Neural progenitor cell (in vitro differentiated cells): Measurements from ENCODE around the gene ADARB2. TPM values are rescaled to one million over a fixed set of nuclear protein-coding genes. Genes with fewer than 3 reads are reported as not detected.

Experiments
- DNase-seq: peaks from one replicate; pipeline ENCODE4 v3.0.0-alpha.2; 2016; ENCODE audit warnings: low spot score
- H2AFZ ChIP-seq: fragments of 200-600 bp; sonication (generic); replicated peaks from 2 replicates; pipeline ENCODE4 v1.6.1; 2016; ENCODE audit warnings: antibody characterized with exemption
- H3F3A ChIP-seq: fragments of 200-600 bp; sonication (generic); 2 replicates; pipeline ENCODE4 v1.6.1; 2016; ENCODE audit warnings: antibody characterized with exemption, low read depth
- H3K27ac ChIP-seq: fragments of 200-600 bp; sonication (generic); 2 replicates; pipeline ENCODE4 v1.5.1; 2016; ENCODE audit warnings: mild to moderate bottlenecking
- H3K27me3 ChIP-seq: fragments of 200-600 bp; sonication (generic); 2 replicates; pipeline ENCODE4 v1.6.1; 2016; ENCODE audit warnings: mild to moderate bottlenecking, moderate library complexity
- H3K36me3 ChIP-seq: fragments of 200-600 bp; sonication (generic); 2 replicates; pipeline ENCODE4 v1.5.1; 2016
- H3K4me1 ChIP-seq: fragments of 200-600 bp; sonication (generic); 2 replicates; pipeline ENCODE4 v1.6.1; 2016; ENCODE audit warnings: mixed run types
- H3K4me2 ChIP-seq: fragments of 200-600 bp; sonication (generic); 2 replicates; pipeline ENCODE4 v1.6.1; 2016
- H3K4me3 ChIP-seq: fragments of 200-600 bp; sonication (generic); 2 replicates; pipeline ENCODE4 v1.5.1; 2016
- H3K79me2 ChIP-seq: fragments of 200-600 bp; sonication (generic); 2 replicates; pipeline ENCODE4 v1.6.1; 2016; ENCODE audit warnings: low read depth
- H3K9ac ChIP-seq: fragments of 200-600 bp; sonication (generic); 2 replicates; pipeline ENCODE4 v1.6.1; 2016
- H3K9me3 ChIP-seq: fragments of 200-600 bp; sonication (generic); 2 replicates; pipeline ENCODE4 v1.5.1; 2016; ENCODE audit warnings: low read depth
- H4K20me1 ChIP-seq: fragments of 200-600 bp; sonication (generic); 2 replicates; pipeline ENCODE4 v1.6.1; 2016; ENCODE audit warnings: low read depth
- H3K27ac Mint-ChIP-seq: 3 replicates; pipeline ENCODE4 v1.8.0; 2021; ENCODE audit warnings: mixed read lengths
- H3K27me3 Mint-ChIP-seq: 2 replicates; pipeline ENCODE4 v1.8.0; 2022; ENCODE audit warnings: low read depth, mild to moderate bottlenecking, inconsistent platforms, moderate library complexity, mixed read lengths; ENCODE audit not compliant: insufficient read depth
- H3K36me3 Mint-ChIP-seq: 3 replicates; pipeline ENCODE4 v1.8.0; 2021; ENCODE audit warnings: mixed read lengths
- H3K4me1 Mint-ChIP-seq: 3 replicates; pipeline ENCODE4 v1.8.0; 2021; ENCODE audit warnings: mixed read lengths
- H3K4me3 Mint-ChIP-seq: 3 replicates; pipeline ENCODE4 v1.8.0; 2021; ENCODE audit warnings: mild to moderate bottlenecking, moderate library complexity, mixed read lengths
- H3K9me3 Mint-ChIP-seq: 3 replicates; pipeline ENCODE4 v1.8.0; 2020; ENCODE audit warnings: mixed read lengths
- EZH2 ChIP-seq: fragments of 200-600 bp; sonication (generic); IDR thresholded peaks from 2 replicates; pipeline ENCODE4 v1.6.1; 2017; ENCODE audit warnings: antibody characterized with exemption, mild to moderate bottlenecking, moderate library complexity
- EZH2phosphoT487 ChIP-seq: fragments of 200-600 bp; sonication (generic); IDR thresholded peaks from 2 replicates; pipeline ENCODE4 v1.6.1; 2017; ENCODE audit warnings: antibody characterized with exemption
- total RNA-seq: library from RNA; depleted of rRNA; stranded (reverse); fragments of >200 nt; gene quantifications from 2 replicates; pipeline ENCODE4 v1.2.3, GENCODE V29; 2015; ENCODE audit warnings: low replicate concordance
- TF ChIP-seq, protein P1 (sequence below): fragments of 200-600 bp; sonication (generic); IDR thresholded peaks from 2 replicates; pipeline ENCODE4 v1.5.1; 2017; ENCODE audit warnings: antibody characterized with exemption, mild to moderate bottlenecking

Gene ADARB2
- total RNA-seq, 1 donor from 2014 or later: not detected

DNA sequence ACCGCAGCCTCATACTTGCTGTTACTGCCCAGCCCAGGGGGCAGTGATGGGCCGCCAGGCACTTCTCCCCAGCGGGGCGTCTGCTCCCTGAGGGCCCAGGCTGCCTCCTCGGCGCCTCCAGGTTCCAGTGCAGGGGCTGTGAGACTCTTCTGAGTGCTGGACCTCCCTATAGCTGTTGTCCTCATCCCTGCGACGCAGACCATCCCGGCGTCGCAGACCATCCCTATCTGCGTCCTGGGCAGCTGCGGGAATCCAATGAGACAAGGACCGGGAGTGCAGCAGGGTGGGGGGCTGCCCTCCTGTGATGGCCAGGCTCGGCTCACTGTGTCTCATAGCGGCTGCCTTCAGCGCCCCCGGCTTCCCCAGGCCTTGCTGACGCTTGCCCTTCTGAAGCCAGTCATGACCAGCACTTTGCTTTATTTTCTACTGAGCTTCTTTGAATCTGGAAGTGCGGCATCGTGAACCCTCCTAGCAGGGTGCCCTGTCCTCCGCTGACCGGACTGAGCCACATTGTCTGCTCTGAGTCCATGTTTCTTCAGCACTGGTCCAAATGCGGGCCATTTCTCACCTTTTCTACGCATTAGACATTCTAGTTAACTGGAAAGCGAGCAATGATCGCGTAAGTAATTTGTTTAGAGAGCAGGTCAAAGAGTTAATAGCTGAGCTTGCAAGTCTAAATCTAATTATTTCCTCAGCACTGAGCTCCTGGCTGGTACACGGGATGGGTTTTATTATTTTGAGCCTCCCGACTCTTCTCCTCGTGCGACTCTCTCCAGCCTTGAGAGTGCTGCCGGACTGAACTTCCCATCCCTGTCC lies 341.6 kb downstream of the ADARB2 start:
- Mint-ChIP-seq H3K4me3 (no peak overlapping the region), H3K27me3 (peaks cover 2% of the 10 kb centered on the region), H3K27ac (no peak overlapping the region), H3K9me3 (peaks cover 2% of the 10 kb centered on the region), H3K36me3 (no peaks in the 10 kb centered on the region), H3K4me1 (peaks cover 27% of the 10 kb centered on the region)
- TF ChIP-seq, protein P1, sequence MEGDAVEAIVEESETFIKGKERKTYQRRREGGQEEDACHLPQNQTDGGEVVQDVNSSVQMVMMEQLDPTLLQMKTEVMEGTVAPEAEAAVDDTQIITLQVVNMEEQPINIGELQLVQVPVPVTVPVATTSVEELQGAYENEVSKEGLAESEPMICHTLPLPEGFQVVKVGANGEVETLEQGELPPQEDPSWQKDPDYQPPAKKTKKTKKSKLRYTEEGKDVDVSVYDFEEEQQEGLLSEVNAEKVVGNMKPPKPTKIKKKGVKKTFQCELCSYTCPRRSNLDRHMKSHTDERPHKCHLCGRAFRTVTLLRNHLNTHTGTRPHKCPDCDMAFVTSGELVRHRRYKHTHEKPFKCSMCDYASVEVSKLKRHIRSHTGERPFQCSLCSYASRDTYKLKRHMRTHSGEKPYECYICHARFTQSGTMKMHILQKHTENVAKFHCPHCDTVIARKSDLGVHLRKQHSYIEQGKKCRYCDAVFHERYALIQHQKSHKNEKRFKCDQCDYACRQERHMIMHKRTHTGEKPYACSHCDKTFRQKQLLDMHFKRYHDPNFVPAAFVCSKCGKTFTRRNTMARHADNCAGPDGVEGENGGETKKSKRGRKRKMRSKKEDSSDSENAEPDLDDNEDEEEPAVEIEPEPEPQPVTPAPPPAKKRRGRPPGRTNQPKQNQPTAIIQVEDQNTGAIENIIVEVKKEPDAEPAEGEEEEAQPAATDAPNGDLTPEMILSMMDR: no peak
- no peak for TF ChIP-seq EZH2phosphoT487
- no peak for TF ChIP-seq EZH2
- H3K27me3 ChIP-seq: no peaks in the 10 kb centered on the region
- H3K27ac ChIP-seq: no peak overlapping the region
- no peaks in the 10 kb centered on the region for H3K9me3 ChIP-seq
- no peaks in the 10 kb centered on the region for H4K20me1 ChIP-seq
- no peak overlapping the region for H3K9ac ChIP-seq
- DNase-seq: no peak
- H3K36me3 ChIP-seq: no peaks in the 10 kb centered on the region
- no peak overlapping the region for H3K4me2 ChIP-seq
- H3K79me2 ChIP-seq: no peaks in the 10 kb centered on the region
- H2AFZ ChIP-seq: no peak overlapping the region
- peaks cover 2% of the 10 kb centered on the region for H3K4me1 ChIP-seq
- H3F3A ChIP-seq: no peaks in the 10 kb centered on the region
- H3K4me3 ChIP-seq: no peak overlapping the region

DNA sequence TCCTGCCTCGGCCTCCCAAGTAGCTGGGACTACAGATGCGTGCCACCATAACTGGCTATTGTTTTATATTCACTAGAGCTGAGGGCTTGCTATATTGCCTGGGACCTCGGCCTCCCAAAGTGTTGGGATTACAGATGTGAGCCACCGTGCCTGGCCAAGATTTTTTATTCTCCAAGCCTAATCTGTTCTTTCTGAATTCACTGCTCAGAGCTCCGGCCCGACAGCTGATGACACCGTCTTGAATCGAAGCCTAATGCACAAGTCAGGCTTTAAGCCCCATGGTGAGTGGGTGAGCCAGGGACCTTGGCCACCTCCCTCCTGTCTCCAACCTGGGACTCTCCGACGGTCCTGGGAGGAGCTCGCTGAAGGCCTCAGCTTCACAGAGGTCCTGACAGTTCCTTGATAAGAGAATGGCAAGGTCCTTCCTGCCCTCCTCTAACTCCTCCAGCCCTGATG lies 342.3 kb downstream of the ADARB2 start:
- H3K79me2 ChIP-seq: no peaks in the 10 kb centered on the region
- no peak overlapping the region for H3K27ac Mint-ChIP-seq
- no peak for DNase-seq
- no peak overlapping the region for H3K4me3 ChIP-seq
- H3K27me3 ChIP-seq: no peaks in the 10 kb centered on the region
- H3K4me1 ChIP-seq: no peaks in the 10 kb centered on the region
- no peaks in the 10 kb centered on the region for H4K20me1 ChIP-seq
- no peaks in the 10 kb centered on the region for H3K36me3 ChIP-seq
- no peaks in the 10 kb centered on the region for H3F3A ChIP-seq
- no peak for TF ChIP-seq EZH2phosphoT487
- TF ChIP-seq EZH2: no peak
- TF ChIP-seq, protein P1: no peak
- no peak overlapping the region for H2AFZ ChIP-seq
- H3K9me3 Mint-ChIP-seq: peaks cover 2% of the 10 kb centered on the region
- H3K27ac ChIP-seq: no peak overlapping the region
- H3K4me3 Mint-ChIP-seq: no peak overlapping the region
- no peaks in the 10 kb centered on the region for H3K9me3 ChIP-seq
- H3K4me2 ChIP-seq: no peak overlapping the region
- H3K9ac ChIP-seq: no peak overlapping the region
- peaks cover 21% of the 10 kb centered on the region for H3K4me1 Mint-ChIP-seq
- H3K27me3 Mint-ChIP-seq: peaks cover 2% of the 10 kb centered on the region
- no peaks in the 10 kb centered on the region for H3K36me3 Mint-ChIP-seq

DNA sequence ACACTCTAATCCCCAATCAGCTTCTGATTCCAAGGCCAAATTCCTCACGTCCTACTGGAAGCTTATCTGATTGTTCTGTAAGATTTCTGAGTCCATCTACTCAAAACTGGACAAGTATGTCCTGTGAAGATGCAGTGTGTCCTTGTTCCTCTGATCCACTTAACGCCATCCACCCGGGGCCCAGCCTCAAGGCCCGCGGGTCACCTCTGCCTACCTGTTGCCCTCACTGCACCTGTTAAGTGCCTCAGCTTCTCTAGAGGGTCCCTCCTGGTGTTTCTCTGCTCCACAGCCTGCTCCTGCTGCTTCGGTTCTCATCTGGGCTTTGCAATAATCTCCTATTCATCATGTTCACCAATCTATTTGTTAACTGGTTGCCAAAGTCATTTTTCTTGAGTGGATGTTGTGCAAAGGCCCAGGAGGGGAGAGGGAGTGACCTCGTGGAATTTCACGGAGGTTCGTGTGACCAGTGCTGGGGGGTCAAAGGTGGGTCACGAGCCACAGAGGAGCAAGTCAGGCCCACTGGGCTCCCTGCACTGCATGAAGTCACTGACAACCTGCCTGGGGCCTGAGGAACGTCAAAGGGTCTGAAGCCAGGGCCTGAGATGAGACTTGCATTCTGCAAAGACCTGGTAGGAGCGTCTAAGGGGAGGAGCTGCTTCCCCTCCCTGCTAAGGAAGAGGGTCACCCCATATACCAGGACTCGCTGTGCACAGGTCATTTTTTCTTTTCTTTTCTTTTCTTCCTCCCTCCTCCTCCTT lies 343.0 kb downstream of the ADARB2 start:
- H2AFZ ChIP-seq: no peak overlapping the region
- no peaks in the 10 kb centered on the region for H3F3A ChIP-seq
- no peaks in the 10 kb centered on the region for H3K4me1 ChIP-seq
- H3K9me3 Mint-ChIP-seq: peaks cover 2% of the 10 kb centered on the region
- no peaks in the 10 kb centered on the region for H3K27me3 ChIP-seq
- H3K4me3 Mint-ChIP-seq: no peak overlapping the region
- no peak overlapping the region for H3K27ac ChIP-seq
- TF ChIP-seq, protein P1: no peak
- no peak for TF ChIP-seq EZH2phosphoT487
- TF ChIP-seq EZH2: no peak
- H3K4me2 ChIP-seq: no peak overlapping the region
- no peak overlapping the region for H3K9ac ChIP-seq
- no peak overlapping the region for H3K4me3 ChIP-seq
- no peaks in the 10 kb centered on the region for H4K20me1 ChIP-seq
- no peaks in the 10 kb centered on the region for H3K79me2 ChIP-seq
- no peaks in the 10 kb centered on the region for H3K36me3 ChIP-seq
- DNase-seq: no peak
- peaks cover 14% of the 10 kb centered on the region for H3K4me1 Mint-ChIP-seq
- H3K27me3 Mint-ChIP-seq: peaks cover 2% of the 10 kb centered on the region
- H3K9me3 ChIP-seq: no peaks in the 10 kb centered on the region
- H3K36me3 Mint-ChIP-seq: no peaks in the 10 kb centered on the region
- H3K27ac Mint-ChIP-seq: no peak overlapping the region
